Liver (tissue), 9 donors: Measurements from ENCODE around the gene RAD51C. TPM values are rescaled to one million over a fixed set of nuclear protein-coding genes. Genes with fewer than 3 reads are reported as not detected.

Experiments
- DNase-seq: peaks from one replicate; pipeline ENCODE4 v3.0.0-alpha.2; 2017; ENCODE audit warnings: low spot score
- H3K27ac ChIP-seq, 2 donors: one replicate each; pipeline ENCODE4 v1.7.0; 2013; ENCODE audit warnings: inconsistent platforms in 2 of 2, low read length in 2 of 2, control low read depth in 1 of 2, low read depth in 1 of 2, mild to moderate bottlenecking in 1 of 2
- H3K27me3 ChIP-seq, 4 donors: one replicate each; pipeline versions ENCODE4 v1.6.1 to v1.7.0; 2013; ENCODE audit warnings: low read length in 3 of 4, inconsistent platforms in 1 of 4, mild to moderate bottlenecking in 1 of 4, moderate library complexity in 1 of 4; ENCODE audit not compliant: control insufficient read depth in 4 of 4, insufficient read depth in 4 of 4
- H3K36me3 ChIP-seq, 4 donors: one replicate each; pipeline versions ENCODE4 v1.6.1 to v1.7.0; 2013; ENCODE audit warnings: low read length in 3 of 4, mild to moderate bottlenecking in 3 of 4, low read depth in 1 of 4, moderate library complexity in 1 of 4; ENCODE audit not compliant: control insufficient read depth in 4 of 4, insufficient read depth in 3 of 4
- H3K4me1 ChIP-seq, 4 donors: one replicate each; pipeline versions ENCODE4 v1.6.1 to v1.7.0; 2013; ENCODE audit warnings: low read length in 3 of 4, mild to moderate bottlenecking in 3 of 4, moderate library complexity in 1 of 4; ENCODE audit not compliant: control insufficient read depth in 4 of 4, insufficient read depth in 4 of 4
- H3K4me3 ChIP-seq, 3 donors: one replicate each; pipeline versions ENCODE4 v1.6.1 to v1.7.0; 2013; ENCODE audit warnings: low read length in 3 of 3, control low read depth in 1 of 3, low read depth in 1 of 3, mild to moderate bottlenecking in 1 of 3
- H3K9ac ChIP-seq, 2 donors: one replicate each; pipeline ENCODE4 v1.7.0; 2013; ENCODE audit warnings: low read length in 2 of 2, mild to moderate bottlenecking in 2 of 2, moderate library complexity in 2 of 2, control low read depth in 1 of 2, low read depth in 1 of 2
- H3K9me3 ChIP-seq, 4 donors: one replicate each; pipeline versions ENCODE4 v1.6.1 to v1.7.0; 2013; ENCODE audit warnings: low read length in 3 of 4; ENCODE audit not compliant: control insufficient read depth in 4 of 4
- CTCF ChIP-seq: fragments of 150-350 bp; IDR thresholded peaks from 2 replicates; pipeline ENCODE4 v1.5.1; 2017; ENCODE audit warnings: improper control_type of control experiment, low read depth, low read length; ENCODE audit not compliant: missing input control
- GABPA ChIP-seq, 2 donors: IDR thresholded peaks in 1 of 2; conservative IDR thresholded peaks in 1 of 2; 2 replicates each; pipeline ENCODE4 v1.6.1; 2016; ENCODE audit warnings: antibody characterized with exemption in 2 of 2, mild to moderate bottlenecking in 1 of 2, moderate library complexity in 1 of 2
- HNF4A ChIP-seq, 2 donors: conservative IDR thresholded peaks; 2 replicates each; pipeline ENCODE4 v1.6.1; 2016; ENCODE audit warnings: antibody characterized with exemption in 2 of 2, mild to moderate bottlenecking in 2 of 2
- REST ChIP-seq: IDR thresholded peaks from 2 replicates; pipeline ENCODE4 v1.6.1; 2016; ENCODE audit warnings: antibody characterized with exemption, mild to moderate bottlenecking
- RXRA ChIP-seq, 2 donors: IDR thresholded peaks; 2 replicates each; pipeline ENCODE4 v1.6.1; 2017 to 2018; ENCODE audit warnings: antibody characterized with exemption in 2 of 2, mild to moderate bottlenecking in 1 of 2
- TAF1 ChIP-seq: conservative IDR thresholded peaks from 2 replicates; pipeline ENCODE4 v1.6.1; 2016; ENCODE audit warnings: antibody characterized with exemption, mild to moderate bottlenecking
- YY1 ChIP-seq: IDR thresholded peaks from 2 replicates; pipeline ENCODE4 v1.6.1; 2016; ENCODE audit warnings: antibody characterized with exemption, mild to moderate bottlenecking
- WGBS: extraction: QIAGEN DNeasy Blood & Tissue Kit; methylation state at CpG from one replicate; pipeline ENCODE4 v1.1.7; 2013; 5-methylcytosine and 5-hydroxymethylcytosine counted together
- polyA plus RNA-seq, 2 donors: library from polyadenylated mRNA; stranded (reverse) in 1 of 2; unstranded in 1 of 2; fragments of 200-250 nt in 1 of 2; fragments of >200 nt in 1 of 2; fragmentation: Nextera tagmentation in 1 of 2; extraction: Ambion mirVana in 1 of 2; gene quantifications; one replicate each; pipeline versions ENCODE4 v1.2.1 to v1.2.3, GENCODE V29; 2013 to 2015
- total RNA-seq, 2 donors: library from RNA; depleted of rRNA; stranded (reverse); fragments of >200 nt; gene quantifications; one replicate each; pipeline ENCODE4 v1.2.3, GENCODE V29; 2014
- TF ChIP-seq, protein P1 (sequence below): IDR thresholded peaks from 2 replicates; pipeline ENCODE4 v1.6.1; 2016; ENCODE audit warnings: antibody characterized with exemption
- donor health status: healthy.
- donor health status: healthy.
- donor health status: healthy.
- donor health status: healthy.
- donor health status: healthy.

Gene RAD51C
- total and polyA plus RNA-seq, 4 donors: 6.9 to 22.2 (median 12.5) TPM

- H3K9me3 ChIP-seq: no peaks in the 10 kb centered on the region
- no peaks in the 10 kb centered on the region for H3K36me3 ChIP-seq
- H3K4me1 ChIP-seq: peaks cover 5 to 18% (median 8%) of the 10 kb centered on the region in 4 donors
- 2% methylated on average over 71 of the region's 71 CpGs for WGBS
- peak within 1 kb of the TSS; percentile 18 to 80 (median 74) for H3K4me3 ChIP-seq
- H3K9ac ChIP-seq: no peak within 1 kb of the TSS
- H3K27me3 ChIP-seq: no peaks in the 10 kb centered on the region
- peak; percentile 42 for DNase-seq
- H3K27ac ChIP-seq: no peak within 1 kb of the TSS
- TF ChIP-seq HNF4A (conservative IDR thresholded peaks at IDR 0.05) (peak in 1 of 2 donors; percentile 23), RXRA (IDR thresholded peaks at IDR 0.05) (no peak), CTCF (no peak), REST (peak; percentile 97)
Observed at GRCh38 chr17:58755577-58756245, 63.3 kb downstream of the RAD51C start, which contains the start of gene PPM1E. PPM1E (plus strand) TSS chr17:58755854.

GRCh38 chr17:58756246-58757161 lies 64.1 kb downstream of the RAD51C start:
- Histone ChIP-seq H3K4me3 (peak overlapping the region in 2 of 3 donors; percentile 74 to 80), H3K27me3 (no peaks in the 10 kb centered on the region), H3K27ac (no peak overlapping the region), H3K9me3 (no peaks in the 10 kb centered on the region), H3K4me1 (peaks cover 5 to 18% (median 8%) of the 10 kb centered on the region in 4 donors), H3K36me3 (no peaks in the 10 kb centered on the region), H3K9ac (no peak overlapping the region)
- no peak for DNase-seq
- no peak for TF ChIP-seq CTCF
- no peak for TF ChIP-seq GABPA (IDR thresholded peaks at IDR 0.05 in 1 of 2, conservative IDR thresholded peaks at IDR 0.05 in 1 of 2)
- no peak for TF ChIP-seq YY1
- TF ChIP-seq TAF1: no peak
- TF ChIP-seq, protein P1, sequence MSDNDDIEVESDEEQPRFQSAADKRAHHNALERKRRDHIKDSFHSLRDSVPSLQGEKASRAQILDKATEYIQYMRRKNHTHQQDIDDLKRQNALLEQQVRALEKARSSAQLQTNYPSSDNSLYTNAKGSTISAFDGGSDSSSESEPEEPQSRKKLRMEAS: no peak
- 2% methylated on average over 72 of the region's 72 CpGs for WGBS
